ENCODE data around the gene HNF4A. TPM values are rescaled to one million over a fixed set of nuclear protein-coding genes. Genes with fewer than 3 reads are reported as not detected.

The HNF4A gene
- total and polyA plus RNA-seq, 2 of the 4 experiments (the other 2 are of a cell fraction), result not detected

DNA sequence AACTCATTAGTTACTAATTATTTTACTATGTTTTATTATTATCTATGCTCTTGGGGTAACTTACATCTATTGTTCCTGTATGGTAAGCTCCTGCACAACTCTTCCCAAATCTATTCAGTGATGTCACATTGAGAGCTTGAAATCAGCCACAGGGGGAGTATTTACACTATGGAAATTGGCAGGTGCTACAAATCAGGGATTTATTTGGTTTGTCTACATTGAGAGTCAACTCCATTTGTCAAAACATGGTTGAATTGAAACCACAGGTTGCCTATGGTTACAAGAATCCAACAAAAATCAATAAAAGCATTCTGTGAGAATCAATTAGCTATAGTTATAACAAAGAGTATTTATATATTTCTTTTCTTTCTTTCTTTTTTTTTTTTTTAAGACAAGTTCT, 40.6 kb upstream of the HNF4A start:
- Histone ChIP-seq H4K20me1 (ENCODE audit: insufficient read depth, low read length) (no peaks in the 10 kb centered on the region), H2AFZ (replicated peaks; ENCODE audit: low read length, poor library complexity) (no peak overlapping the region), H2BK15ac (ENCODE audit: low read depth, low read length) (no peak overlapping the region), H3K14ac (replicated peaks; ENCODE audit: low read depth, low read length) (no peak overlapping the region), H3K23ac (ENCODE audit: low read depth, low read length) (no peak overlapping the region), H2BK20ac (ENCODE audit: low read depth, low read length) (no peak overlapping the region), H4K8ac (ENCODE audit: low read depth in 2 of 2, low read length in 2 of 2) (no peak overlapping the region), H3K27ac (ENCODE audit: insufficient read depth, low read length) (no peak overlapping the region), H3K9me1 (ENCODE audit: insufficient read depth, low read length) (no peaks in the 10 kb centered on the region), H3K4me2 (ENCODE audit: low read depth, low read length) (no peak overlapping the region), H2BK120ac (ENCODE audit: low read depth, low read length) (no peak overlapping the region), H3K4me3 (ENCODE audit: insufficient read depth, low read depth, low read length) (no peak overlapping the region), H3K27me3 (ENCODE audit: control insufficient read depth, insufficient read depth, low read length) (peaks cover 2% of the 10 kb centered on the region; the same call in 1 of the 2 replicates), H4K91ac (ENCODE audit: insufficient read depth, low read depth, low read length) (no peak overlapping the region), H3K36me3 (ENCODE audit: control insufficient read depth, insufficient read depth, low read length) (no peaks in the 10 kb centered on the region), H4K5ac (ENCODE audit: low read depth, low read length) (no peak overlapping the region), H2AK5ac (ENCODE audit: low read depth, low read length) (no peak overlapping the region), H3K9me3 (ENCODE audit: control insufficient read depth, insufficient read depth, low read length) (no peaks in the 10 kb centered on the region), H2AK9ac (replicated peaks; ENCODE audit: low read depth, low read length, poor library complexity) (no peak overlapping the region), H3K18ac (ENCODE audit: low read depth, low read length) (no peak overlapping the region), H3K56ac (ENCODE audit: extremely low read depth, insufficient read depth, low read length) (no peak overlapping the region), H3K79me1 (ENCODE audit: low read depth in 1 of 2, low read length in 2 of 2) (peaks cover 4 to 10% of the 10 kb centered on the region in 2 experiments; a peak in 2 of 4 replicates), H2BK5ac (ENCODE audit: low read depth, low read length, poor library complexity, severe bottlenecking) (no peak overlapping the region), H3K9ac (ENCODE audit: low read depth, low read length) (no peak overlapping the region), H3K4me1 (ENCODE audit: control insufficient read depth, insufficient read depth, low read length) (peaks cover under 1% of the 10 kb centered on the region), H3K4ac (ENCODE audit: low read depth, low read length) (no peak overlapping the region)
- ChIA-PET POLR2A (ENCODE audit: unreplicated experiment) (interaction anchor here (0.6 kb wide), 1 partner anchor 75 kb away, joined by 3 read pairs; no protein-coding TSS in a partner anchor), CTCF (interaction anchor here (0.7 to 6.4 kb wide), 2 partner anchors 93 to 97 kb away, joined by 4 to 52 read pairs; no protein-coding TSS in a partner anchor)
- ATAC-seq (ENCODE audit: low read depth) (no peak), DNase-seq (no peak)
- dilution Hi-C loops (cut with HindIII; ENCODE audit: low sequenced_read_pairs, unreplicated experiment), result no loop called here
- intact Hi-C loops (cut with micrococcal nuclease), result loop anchor here (10.0 kb wide), 1 partner anchor 140 kb away; no protein-coding TSS in a partner anchor
- no peak for TF ChIP-seq RCOR1 (IDR thresholded peaks at IDR 0.05; ENCODE audit: insufficient replicate concordance, low read length)
- TF ChIP-seq MAZ (IDR thresholded peaks at IDR 0.05; ENCODE audit: borderline replicate concordance, low read depth, low read length), result no peak
- no peak for TF ChIP-seq NFE2L2 (IDR thresholded peaks at IDR 0.05; ENCODE audit: low read depth, low read length)
- TF ChIP-seq, protein P1, sequence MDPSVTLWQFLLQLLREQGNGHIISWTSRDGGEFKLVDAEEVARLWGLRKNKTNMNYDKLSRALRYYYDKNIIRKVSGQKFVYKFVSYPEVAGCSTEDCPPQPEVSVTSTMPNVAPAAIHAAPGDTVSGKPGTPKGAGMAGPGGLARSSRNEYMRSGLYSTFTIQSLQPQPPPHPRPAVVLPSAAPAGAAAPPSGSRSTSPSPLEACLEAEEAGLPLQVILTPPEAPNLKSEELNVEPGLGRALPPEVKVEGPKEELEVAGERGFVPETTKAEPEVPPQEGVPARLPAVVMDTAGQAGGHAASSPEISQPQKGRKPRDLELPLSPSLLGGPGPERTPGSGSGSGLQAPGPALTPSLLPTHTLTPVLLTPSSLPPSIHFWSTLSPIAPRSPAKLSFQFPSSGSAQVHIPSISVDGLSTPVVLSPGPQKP (IDR thresholded peaks at IDR 0.05; ENCODE audit: borderline replicate concordance, low read depth, low read length), result no peak
- no peak for TF ChIP-seq CHD1 (IDR thresholded peaks at IDR 0.05; ENCODE audit: low read depth, low read length)
- no peak for TF ChIP-seq SMC3 (IDR thresholded peaks at IDR 0.05; ENCODE audit: low read depth, low read length)
- no peak for TF ChIP-seq RAD21 (IDR thresholded peaks at IDR 0.05; ENCODE audit: low read length)
- in situ Hi-C loops (cut with MboI; ENCODE audit: low sequenced_read_pairs), result loop anchor here (5.0 kb wide), 2 partner anchors 98 to 198 kb away; no protein-coding TSS in a partner anchor
- no TSS peak for BruUV-seq (replicated peaks)
